Epidermal melanocyte (primary cell): ENCODE results near the gene OXNAD1.

Experiments used
- DNase-seq: peaks from one replicate; pipeline ENCODE4 v3.0.0; 2011; ENCODE audit warnings: low spot score; ENCODE audit not compliant: insufficient read length

The OXNAD1 gene

DNA sequence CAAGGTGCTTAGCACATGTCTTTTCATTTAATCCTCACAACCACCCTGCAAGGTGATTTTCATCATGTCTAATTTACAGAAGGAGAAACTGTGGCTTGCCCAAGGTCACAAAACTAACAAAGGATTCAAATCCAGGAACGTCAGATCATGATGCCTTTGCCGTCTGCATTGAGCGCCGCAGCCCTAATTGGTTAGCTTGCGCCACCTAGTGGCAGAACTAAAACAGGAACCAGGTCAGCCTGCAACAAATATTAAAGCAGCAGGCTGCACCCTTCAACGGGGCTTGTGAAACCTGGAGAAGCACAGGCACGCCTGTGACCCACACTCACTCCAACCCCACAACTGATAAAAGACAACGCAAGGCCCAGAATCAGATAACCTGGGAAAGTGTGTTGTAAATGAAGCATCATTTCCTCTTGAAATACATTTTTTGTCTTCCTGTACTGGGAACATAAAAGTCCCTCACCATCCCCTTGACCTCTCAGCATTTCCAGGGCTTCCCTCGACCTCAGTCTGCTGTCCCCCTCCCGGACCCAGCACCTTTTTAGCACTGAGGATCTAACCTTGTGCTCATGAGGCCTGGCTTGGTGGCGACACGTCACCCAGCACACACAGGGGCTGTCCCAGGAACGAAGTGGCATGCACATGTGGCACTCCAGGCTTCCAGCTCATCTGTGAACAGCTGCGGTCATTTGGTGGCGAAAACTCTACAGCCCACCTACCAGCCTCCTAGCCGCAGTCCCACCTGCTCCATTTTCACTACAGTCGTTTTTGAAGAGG lies 17.5 kb upstream of the OXNAD1 start:
- peak; percentile 59 for DNase-seq

DNA sequence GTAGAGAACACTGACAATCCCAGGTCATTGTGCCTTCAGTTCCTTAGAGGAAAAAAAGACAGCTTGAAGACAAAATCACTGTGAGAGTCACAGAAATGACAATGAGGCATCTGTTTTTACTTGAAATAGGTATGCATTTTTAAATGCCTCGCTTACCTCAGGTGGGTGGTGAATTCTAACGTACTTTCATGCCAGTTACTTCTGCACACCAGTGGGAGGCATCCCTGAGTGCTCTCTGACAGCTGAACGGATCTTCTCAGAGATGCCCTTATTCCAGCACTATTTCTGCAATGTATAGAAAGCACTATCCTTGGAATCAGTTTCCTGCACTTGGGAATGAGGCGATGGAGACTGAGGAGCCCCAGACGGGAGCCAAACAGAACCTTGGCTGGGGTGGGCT lies 16.5 kb upstream of the OXNAD1 start:
- DNase-seq = no peak

GRCh38 chr3:16249336-16249735 lies 15.7 kb upstream of the OXNAD1 start:
- no peak for DNase-seq

GRCh38 chr3:16249886-16250285 lies 15.1 kb upstream of the OXNAD1 start:
- no peak for DNase-seq

- no peak for DNase-seq
Observed at GRCh38 chr3:16251316-16252085, 13.5 kb upstream of the OXNAD1 start.

DNA sequence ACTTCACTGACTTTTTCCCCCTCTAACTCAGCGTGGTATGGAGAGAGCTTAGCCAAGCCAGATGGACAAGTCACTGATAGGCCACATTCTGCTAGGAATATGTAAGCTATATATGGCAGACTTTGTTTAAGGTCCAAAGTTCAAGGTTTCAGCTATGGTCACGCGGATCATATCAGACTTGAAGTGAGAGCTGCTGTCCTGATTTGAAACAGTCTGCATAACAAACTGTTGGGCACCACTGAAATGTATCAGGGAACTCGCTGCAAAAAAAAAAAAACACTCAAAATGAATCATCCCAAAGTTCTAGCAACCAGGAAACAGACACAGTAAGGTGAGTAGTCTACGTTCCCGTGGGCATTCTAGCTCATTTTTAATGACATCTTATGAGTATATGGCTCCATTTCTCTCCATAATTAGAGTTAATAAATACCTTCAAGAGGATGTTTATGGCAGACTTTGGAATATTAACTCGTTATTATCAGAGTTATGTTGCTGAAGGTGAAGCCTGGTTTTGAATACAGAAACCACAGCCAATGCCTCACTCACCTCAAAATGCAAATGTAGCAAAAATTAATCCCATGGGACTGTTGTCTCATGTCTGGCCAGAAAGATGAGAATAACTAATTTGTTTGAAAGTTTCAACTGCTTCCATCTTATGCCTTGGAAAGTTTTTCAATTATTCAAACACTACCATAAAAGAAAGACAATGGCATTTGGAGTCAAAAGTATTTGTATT lies 12.6 kb upstream of the OXNAD1 start:
- DNase-seq = no peak

DNA sequence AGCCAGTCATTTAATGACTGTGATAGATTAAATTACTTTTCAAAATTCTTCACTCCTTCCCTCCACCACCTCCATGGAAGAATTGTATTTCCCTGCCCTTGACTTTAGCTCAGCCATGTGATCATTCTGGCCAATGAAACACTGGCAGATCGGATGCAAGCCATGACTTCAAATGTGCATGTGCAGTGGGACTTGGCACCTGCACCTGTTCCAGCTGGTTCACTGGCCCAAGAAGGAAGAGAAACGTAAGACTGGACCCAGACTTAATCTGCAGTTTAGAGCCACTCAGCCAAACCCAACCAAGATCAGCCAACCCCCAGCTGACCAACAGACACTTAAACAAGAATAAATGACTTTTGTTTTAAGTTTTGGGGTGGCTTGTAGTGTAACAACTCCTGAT lies 12.0 kb upstream of the OXNAD1 start:
- no peak for DNase-seq

DNA sequence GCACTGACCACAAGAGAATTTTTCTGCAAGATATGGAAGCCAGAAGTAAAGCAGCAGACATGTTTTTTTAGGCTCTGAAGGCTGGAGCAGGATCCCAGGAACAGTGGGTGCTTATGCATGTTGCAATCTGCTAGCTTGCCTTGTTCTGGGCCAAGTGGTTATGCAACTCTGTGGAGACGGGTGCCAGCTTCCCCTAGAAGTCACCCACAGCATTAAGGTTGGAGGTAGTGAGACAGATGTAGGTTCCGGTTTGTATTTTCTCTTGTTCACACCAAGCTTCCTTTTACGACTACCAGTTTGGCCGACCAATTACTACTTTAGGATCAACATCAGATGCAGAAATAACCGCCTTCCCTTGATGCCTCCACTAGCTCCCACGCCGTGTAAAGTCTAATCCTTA lies 11.4 kb upstream of the OXNAD1 start:
- DNase-seq = no peak

DNA sequence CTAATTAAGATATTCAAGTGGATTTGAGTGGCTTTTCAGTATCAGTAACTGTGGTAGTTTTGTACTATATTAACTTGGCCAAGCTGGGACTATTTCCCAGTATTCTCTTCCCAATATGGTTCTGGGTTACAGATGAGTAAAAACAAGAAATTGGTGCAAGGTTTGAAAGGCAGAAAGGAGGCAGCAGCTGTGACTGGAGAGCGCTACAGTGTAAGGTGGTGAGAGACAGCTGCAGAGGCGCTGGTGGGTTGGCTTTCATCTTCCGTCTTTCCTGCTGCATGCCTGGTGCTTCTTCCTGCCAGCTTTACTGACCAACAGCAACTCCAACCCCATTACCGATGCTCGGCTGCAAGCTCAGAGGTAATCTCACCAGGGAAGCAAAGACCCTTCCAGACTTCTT lies 10.1 kb upstream of the OXNAD1 start:
- DNase-seq = no peak

GRCh38 chr3:16255326-16255725 lies 9.7 kb upstream of the OXNAD1 start:
- DNase-seq = no peak

- no peak for DNase-seq
Observed at GRCh38 chr3:16255726-16256125, 9.3 kb upstream of the OXNAD1 start.

DNA sequence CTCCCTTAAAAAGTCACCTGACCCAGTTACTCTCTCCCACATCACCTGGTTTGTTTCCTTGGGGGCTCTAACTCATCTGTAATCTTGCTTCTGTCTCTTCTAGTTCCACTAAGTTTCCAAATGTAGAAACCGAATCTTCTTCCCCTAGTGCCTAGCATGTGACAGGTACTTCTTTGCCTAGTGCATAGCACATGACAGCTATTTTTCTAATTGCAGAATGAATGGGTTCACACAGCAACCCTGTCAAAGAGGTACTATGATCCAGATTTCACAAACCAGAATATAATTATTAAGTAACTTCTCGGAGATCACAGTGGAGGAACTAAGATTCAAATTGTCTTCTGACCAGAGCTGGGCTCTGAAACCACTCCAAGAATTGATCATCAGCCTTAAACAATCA lies 7.7 kb upstream of the OXNAD1 start:
- DNase-seq = no peak

GRCh38 chr3:16258177-16258576 lies 6.8 kb upstream of the OXNAD1 start:
- no peak for DNase-seq

- no peak for DNase-seq
Observed at GRCh38 chr3:16258866-16259265, 6.1 kb upstream of the OXNAD1 start.

DNA sequence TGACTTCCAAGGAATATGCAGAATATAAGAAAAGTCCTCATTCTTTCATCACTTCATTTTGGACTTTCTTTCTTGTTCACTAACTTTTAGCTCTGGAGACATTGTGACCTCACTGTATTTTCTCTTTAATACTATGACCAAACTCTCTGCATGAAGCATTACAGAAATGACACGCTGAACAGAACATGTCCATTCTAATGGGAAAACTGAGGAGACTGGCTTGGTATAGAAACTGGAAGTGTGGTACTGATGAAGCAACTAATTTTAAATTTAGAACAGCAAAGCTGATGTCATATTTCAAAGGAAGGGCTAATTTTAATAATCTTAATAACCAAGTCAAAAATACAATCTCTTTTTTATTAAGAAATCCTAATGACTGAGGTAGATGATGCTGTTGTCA lies 5.0 kb upstream of the OXNAD1 start:
- DNase-seq = no peak

GRCh38 chr3:16262174-16262573 lies 2.8 kb upstream of the OXNAD1 start:
- no peak for DNase-seq

DNA sequence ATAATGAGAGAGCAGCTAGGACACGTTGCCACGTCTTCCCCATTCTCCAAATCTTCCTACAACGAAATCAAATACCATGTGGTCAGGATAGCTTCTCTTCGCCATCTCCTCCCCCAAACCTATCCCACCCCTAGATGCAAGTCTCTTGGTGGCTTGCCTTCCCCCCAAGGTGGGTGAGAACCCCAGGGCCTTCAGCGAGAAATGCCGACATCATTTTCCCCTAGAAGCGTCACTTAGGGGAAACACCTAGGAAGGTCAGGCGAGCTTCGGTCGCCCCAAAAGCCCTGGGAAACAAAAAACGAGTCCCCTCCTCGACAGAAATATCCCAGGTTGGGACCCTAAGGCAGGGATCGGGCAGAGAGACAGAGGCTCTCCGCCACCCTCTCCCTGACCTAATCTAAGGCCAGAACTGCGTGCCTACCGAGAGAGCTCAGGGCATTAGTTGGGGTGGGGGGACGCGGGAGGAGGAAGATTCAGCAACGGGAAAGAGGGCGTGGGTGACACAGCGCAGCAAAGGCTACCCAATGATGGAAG lies 771 bp upstream of the OXNAD1 start:
- DNase-seq = no peak

- DNase-seq = no peak
Observed at GRCh38 chr3:16265455-16265786, 409 bp downstream of the OXNAD1 start.

GRCh38 chr3:16266714-16267113 lies 1.7 kb downstream of the OXNAD1 start:
- no peak for DNase-seq

DNA sequence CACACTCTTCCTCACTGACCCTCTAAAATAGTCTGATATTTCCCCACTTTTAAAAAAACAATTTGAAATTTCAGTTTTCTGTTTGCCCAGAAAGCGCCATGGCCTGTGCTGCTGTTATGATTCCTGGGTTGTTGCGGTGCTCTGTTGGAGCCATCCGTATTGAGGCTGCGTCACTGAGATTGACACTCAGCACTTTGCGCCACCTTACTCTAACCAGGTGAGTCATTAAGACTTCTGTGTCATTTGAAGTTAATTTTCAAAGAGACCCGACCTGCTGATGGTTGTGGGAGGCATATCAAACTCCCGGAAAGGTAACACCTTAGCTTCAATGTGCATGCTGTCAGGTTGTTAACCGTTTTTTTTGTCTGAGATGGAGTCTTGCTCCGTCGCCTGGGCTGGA lies 5.8 kb downstream of the OXNAD1 start:
- no peak for DNase-seq

GRCh38 chr3:16272588-16272987 lies 7.6 kb downstream of the OXNAD1 start:
- DNase-seq = no peak

- no peak for DNase-seq
Observed at GRCh38 chr3:16273867-16274266, 8.9 kb downstream of the OXNAD1 start.
